H1 (cell line): ENCODE data around the gene RNASE3. TPM values are rescaled to one million over a fixed set of nuclear protein-coding genes. Genes with fewer than 3 reads are reported as not detected.

ENCODE experiments used
- NRF1 ChIP-seq: IDR thresholded peaks from 2 replicates; pipeline ENCODE4 v1.6.1; 2011; ENCODE audit warnings: mild to moderate bottlenecking, low read depth, low read length, improper control_type of control experiment
- TCF12 ChIP-seq: IDR thresholded peaks from 2 replicates; pipeline ENCODE4 v1.6.1; 2011; ENCODE audit warnings: low read depth, mild to moderate bottlenecking, low read length
- polyA plus RNA-seq, 7 experiments: library from polyadenylated mRNA; depleted of rRNA in 3 of 7; stranded (reverse) in 5 of 7; unstranded in 2 of 7; fragments of >200 nt in 5 of 7; fragments of 200-250 nt in 2 of 7; gene quantifications; 1 replicate in 5 of 7; 2 replicates in 1 of 7; 4 replicates in 1 of 7; pipeline versions ENCODE4 v1.2.1 to v1.2.3, GENCODE V29; 2011 to 2013; ENCODE audit warnings: missing spikeins in 2 of 7, mixed read lengths in 2 of 7
- total RNA-seq: library from RNA; stranded (reverse); fragmentation: NEBNext Ultra II Directional; extraction: Animal tissue kit (Norgen Biotek cat#: 25700); gene quantifications from 2 replicates; pipeline ENCODE4 v1.2.1, GENCODE V29; 2021

Gene RNASE3
- total and polyA plus RNA-seq, 2 of the 8 experiments (the other 6 are each of a cell fraction or from before 2014, with no cell fraction given), result not detected

DNA sequence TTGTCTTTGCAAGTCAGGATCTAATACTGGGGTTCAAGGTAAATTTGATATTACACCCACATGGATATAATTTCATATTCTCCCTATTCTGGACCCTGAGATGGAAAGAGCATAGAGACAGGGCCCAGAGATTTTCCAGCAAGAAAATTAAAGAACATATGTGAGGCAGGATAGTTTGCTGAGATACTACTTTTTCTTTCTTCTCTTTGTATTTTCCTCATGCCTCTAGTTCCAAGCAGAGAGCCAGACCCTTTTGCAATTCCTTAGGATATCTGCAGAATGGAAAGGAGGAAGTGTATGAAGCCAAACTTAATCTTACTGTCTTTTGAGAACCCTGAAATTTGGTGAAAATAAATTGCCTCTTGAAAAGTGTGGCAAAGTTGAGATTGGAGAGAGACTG is 34.0 kb upstream of the RNASE3 start (continued):
- TF ChIP-seq TCF12 (no peak), NRF1 (no peak)
